Measurements from ENCODE around the gene LPCAT3. TPM values are rescaled to one million over a fixed set of nuclear protein-coding genes. Genes with fewer than 3 reads are reported as not detected.

Gene LPCAT3, protein sequence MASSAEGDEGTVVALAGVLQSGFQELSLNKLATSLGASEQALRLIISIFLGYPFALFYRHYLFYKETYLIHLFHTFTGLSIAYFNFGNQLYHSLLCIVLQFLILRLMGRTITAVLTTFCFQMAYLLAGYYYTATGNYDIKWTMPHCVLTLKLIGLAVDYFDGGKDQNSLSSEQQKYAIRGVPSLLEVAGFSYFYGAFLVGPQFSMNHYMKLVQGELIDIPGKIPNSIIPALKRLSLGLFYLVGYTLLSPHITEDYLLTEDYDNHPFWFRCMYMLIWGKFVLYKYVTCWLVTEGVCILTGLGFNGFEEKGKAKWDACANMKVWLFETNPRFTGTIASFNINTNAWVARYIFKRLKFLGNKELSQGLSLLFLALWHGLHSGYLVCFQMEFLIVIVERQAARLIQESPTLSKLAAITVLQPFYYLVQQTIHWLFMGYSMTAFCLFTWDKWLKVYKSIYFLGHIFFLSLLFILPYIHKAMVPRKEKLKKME
- 4.9 and 8.4 TPM in 2 replicates for total RNA-seq

DNA sequence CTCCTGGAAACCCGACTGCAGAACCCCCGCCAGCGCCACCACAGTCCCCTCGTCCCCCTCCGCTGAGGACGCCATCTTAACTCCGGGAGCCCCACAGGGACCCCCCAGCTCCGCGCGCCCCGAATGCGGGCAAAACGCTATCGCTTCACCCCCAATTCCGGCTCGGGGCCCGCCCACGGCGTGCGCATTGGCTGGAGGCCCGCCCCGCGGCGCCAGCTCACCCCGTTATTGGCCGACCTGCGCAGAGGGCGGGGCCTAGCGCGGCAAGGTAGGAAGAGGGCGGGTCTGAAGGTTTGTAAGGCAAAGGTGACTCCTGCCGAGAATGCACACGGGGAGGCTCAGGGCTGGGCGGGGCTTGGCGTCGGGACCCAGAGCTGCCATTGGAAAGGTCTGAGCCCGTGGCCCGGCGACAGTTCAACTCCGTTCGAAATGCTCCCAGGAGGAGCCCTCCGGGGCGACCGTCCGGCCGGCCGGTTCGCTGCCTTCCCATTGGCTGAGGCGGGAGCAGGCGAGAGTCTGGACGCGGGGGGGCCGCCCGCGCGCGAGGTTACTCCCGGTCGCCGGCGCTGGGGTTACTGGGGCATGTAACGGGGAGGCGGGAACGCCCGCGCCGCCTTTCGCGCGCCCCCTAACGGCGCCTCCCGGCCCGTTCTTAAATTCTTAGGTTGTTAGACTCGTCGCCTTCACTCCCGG, at the start of gene LPCAT3:
LPCAT3 (minus strand) TSS at position 127 of the 693 bp plus-strand sequence; CDS start at position 75, 52 bp downstream.

DNA sequence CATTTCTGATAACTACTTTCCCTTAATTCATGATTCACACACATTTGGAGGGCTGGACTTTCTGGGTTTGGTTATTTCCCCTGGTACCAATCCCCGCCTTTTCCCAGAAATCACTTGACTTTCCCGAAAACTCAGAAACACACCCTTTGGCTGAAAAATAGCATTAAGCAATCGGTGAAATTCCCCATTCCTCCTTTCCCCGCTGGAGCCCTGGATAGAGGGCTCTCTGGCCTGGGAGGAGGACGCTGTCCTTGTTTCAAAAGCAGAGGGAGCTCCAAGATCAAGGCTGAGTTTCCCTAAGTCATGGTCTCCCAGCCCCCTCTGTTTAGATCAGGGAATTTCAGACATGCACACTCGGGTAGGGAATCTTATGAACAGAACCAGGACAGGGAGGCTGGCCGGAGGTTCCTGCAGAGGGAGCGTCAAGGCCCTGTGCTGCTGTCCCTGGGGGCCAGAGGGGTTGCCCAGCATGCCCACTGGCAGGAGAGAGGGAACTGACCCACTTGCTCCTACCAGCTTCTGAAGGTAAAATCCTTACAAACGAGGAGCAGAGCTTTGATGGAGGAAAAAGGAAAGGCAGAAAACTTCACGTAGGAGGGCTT, 42.2 kb upstream of the LPCAT3 start, which contains the start of gene C1S:
C1S (plus strand) TSS at position 366 of the 602 bp plus-strand sequence. CDS start 1,195 bp downstream, outside the sequence.

DNA sequence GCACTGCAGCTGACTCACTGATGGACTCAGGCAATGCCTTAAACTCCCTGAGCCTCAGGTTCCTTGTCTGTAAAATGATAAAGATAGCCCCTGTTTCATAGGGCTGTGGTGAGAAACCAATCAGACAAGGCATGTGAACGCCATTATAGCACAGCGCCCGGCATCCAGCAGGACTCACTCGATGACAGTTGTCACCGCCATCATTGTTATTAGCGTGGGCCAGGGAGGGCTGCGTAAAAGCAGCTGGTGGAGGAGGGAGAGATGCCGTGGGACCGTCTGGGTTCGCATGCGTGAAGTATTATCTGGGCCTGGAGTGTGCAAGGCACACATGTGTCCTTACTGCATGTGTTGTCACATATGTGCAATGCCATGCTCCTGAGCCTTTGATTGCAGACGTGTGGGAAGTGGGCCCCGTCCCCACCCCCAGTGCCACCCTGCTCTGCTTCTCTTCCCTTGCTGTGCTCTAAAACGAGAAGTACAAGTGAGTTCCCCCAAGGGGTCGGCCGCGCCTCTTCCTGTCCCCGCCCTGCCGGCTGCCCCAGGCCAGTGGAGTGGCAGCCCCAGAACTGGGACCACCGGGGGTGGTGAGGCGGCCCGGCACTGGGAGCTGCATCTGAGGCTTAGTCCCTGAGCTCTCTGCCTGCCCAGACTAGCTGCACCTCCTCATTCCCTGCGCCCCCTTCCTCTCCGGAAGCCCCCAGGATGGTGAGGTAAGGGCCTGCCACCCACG, 67.3 kb downstream of the LPCAT3 start, which contains the start of gene PTPN6:
PTPN6 (plus strand) TSS at position 546 of the 730 bp plus-strand sequence; CDS start at position 703, 157 bp downstream.

DNA sequence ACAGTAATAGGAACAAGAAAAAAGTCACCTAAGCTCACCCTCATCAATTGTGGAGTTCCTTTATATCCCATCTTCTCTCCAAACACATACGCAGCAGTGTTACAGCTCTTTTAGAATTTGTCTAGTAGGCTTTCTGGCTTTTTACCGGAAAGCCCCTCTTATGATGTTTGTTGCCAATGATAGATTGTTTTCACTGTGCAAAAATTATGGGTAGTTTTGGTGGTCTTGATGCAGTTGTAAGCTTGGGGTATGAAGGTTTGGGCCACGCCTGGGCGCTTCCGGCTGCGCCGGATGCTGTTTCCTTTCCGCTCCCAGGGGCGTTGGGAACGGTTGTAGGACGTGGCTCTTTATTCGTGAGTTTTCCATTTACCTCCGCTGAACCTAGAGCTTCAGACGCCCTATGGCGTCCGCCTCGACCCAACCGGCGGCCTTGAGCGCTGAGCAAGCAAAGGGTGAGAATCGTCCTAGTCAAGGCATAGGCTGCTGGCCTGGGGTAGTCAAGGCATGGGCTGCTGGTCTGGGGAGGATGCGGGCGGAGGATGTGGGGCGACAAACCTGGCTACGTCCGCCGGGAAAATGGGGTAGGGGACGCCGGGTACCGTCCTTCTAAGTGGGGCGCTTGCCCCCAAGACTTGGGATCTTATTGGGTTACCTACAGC, 74.4 kb downstream of the LPCAT3 start, which contains the start of the genes C12orf57 and RNU7-1:
C12orf57 (plus strand) TSS at position 301 of the 659 bp plus-strand sequence; CDS start at position 401, 100 bp downstream.
RNU7-1 (plus strand) TSS at position 95 of the 659 bp plus-strand sequence.

DNA sequence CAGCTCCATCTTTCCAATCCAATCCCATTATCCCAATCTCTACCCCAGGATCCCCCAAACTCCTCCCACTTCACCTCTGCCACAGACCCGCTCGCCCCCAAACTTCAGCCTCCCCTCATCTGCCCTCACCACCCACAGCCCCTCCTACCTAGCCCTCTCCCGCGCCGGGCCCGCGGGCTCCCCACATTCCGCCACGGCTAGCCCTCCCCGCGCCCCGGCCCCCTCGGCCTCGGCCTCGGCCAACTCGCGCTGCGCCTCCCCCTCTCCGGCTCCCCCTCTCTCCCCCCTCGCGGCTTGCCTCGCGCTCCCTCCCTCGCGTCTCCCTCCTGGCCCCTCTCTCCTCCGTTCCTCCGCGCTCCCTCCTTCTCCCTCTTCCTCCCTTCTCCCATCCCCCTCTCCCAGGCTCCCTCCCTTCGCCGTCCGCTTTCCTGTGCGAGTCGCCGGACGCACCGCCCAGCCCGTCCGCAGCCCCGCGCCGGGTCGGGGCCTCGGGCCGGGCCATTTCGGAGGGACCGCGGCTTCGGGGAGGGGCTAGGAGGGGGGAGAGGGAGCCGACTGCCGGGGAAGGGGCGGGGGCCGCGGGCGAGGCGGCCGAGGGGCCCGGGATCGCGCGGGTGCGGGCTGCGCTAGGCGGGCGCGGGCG, 90.8 kb downstream of the LPCAT3 start, which contains the start of gene ATN1:
ATN1 (plus strand) TSS at position 581 of the 643 bp plus-strand sequence. CDS start 6,043 bp downstream, outside the sequence.

Other genes with a start within 250 kb of the LPCAT3 start
- gene LAG3, start 246.0 kb downstream of the LPCAT3 start, total RNA-seq: under 0.01 and 0.15 TPM in 2 replicates
- gene CD4, start 228.9 kb downstream of the LPCAT3 start, total RNA-seq: not detected in 2 replicates
- gene GPR162, start 196.7 kb downstream of the LPCAT3 start, total RNA-seq: 9.4 and 9.7 TPM in 2 replicates
- gene P3H3, start 190.1 kb downstream of the LPCAT3 start, total RNA-seq: 81.9 and 98.6 TPM in 2 replicates
- 0.65 and 1.4 TPM in 2 replicates for gene GNB3, start 177.6 kb downstream of the LPCAT3 start, total RNA-seq
- 12.7 and 13.2 TPM in 2 replicates for gene CDCA3, start 167.2 kb downstream of the LPCAT3 start, total RNA-seq
- 84.5 and 88.4 TPM in 2 replicates for gene USP5, start 166.3 kb downstream of the LPCAT3 start, total RNA-seq
- 1,011 and 1,271 TPM in 2 replicates for gene TPI1, start 150.9 kb downstream of the LPCAT3 start, total RNA-seq
- gene SPSB2, start 145.2 kb downstream of the LPCAT3 start, total RNA-seq: 3.2 and 4.1 TPM in 2 replicates
- 4.2 and 9.1 TPM in 2 replicates for gene LRRC23, start 113.7 kb downstream of the LPCAT3 start, total RNA-seq
- 8.1 and 8.7 TPM in 2 replicates for gene ENO2, start 103.9 kb downstream of the LPCAT3 start, total RNA-seq
- gene ATN1, start 90.5 kb downstream of the LPCAT3 start, total RNA-seq: 9.1 and 16.6 TPM in 2 replicates
- gene RNU7-1, start 74.7 kb downstream of the LPCAT3 start, total RNA-seq: not detected in 2 replicates
- 137 and 143 TPM in 2 replicates for gene C12orf57, start 74.5 kb downstream of the LPCAT3 start, total RNA-seq
- gene PTPN6, start 67.1 kb downstream of the LPCAT3 start, total RNA-seq: under 0.01 and 0.15 TPM in 2 replicates
- 185 and 231 TPM in 2 replicates for gene PHB2, start 47.8 kb downstream of the LPCAT3 start, total RNA-seq
- gene EMG1, start 47.6 kb downstream of the LPCAT3 start, total RNA-seq: 79.3 and 94.4 TPM in 2 replicates
- 1.9 and 5.8 TPM in 2 replicates for gene C1S, start 42.2 kb upstream of the LPCAT3 start, total RNA-seq
- gene C1R, start 74.0 kb upstream of the LPCAT3 start, total RNA-seq: 1.3 and 5.3 TPM in 2 replicates
- gene C1RL, start 90.7 kb upstream of the LPCAT3 start, total RNA-seq: 12.2 and 14.3 TPM in 2 replicates
- not detected in 2 replicates for gene RBP5, start 110.4 kb upstream of the LPCAT3 start, total RNA-seq
- 27.6 and 34.3 TPM in 2 replicates for gene CLSTN3, start 111.9 kb upstream of the LPCAT3 start, total RNA-seq
- gene PEX5, start 171.2 kb upstream of the LPCAT3 start, total RNA-seq: 22.8 and 36.4 TPM in 2 replicates

Measured in epithelial cell of umbilical artery (primary cell).